ENCODE measurements around the gene KHSRP. TPM values are rescaled to one million over a fixed set of nuclear protein-coding genes. Genes with fewer than 3 reads are reported as not detected.

Gene KHSRP
- total and polyA plus RNA-seq, 2 of the 13 experiments (the other 11 are each of a cell fraction or from before 2014, with no cell fraction given), result 72.1 to 129 TPM

- TF ChIP-seq LRRFIP1 (CRISPR knock-in tag; conservative IDR thresholded peaks at IDR 0.05), result no peak
- TF ChIP-seq RARA (CRISPR knock-in tag; IDR thresholded peaks at IDR 0.05), result no peak
- no peak for TF ChIP-seq ZNF512 (CRISPR knock-in tag; IDR thresholded peaks at IDR 0.05)
- no peak for TF ChIP-seq ZNF451 (CRISPR knock-in tag; IDR thresholded peaks at IDR 0.05)
- no peak for TF ChIP-seq E2F1 (CRISPR knock-in tag; IDR thresholded peaks at IDR 0.05)
- no peak for TF ChIP-seq ZNF543 (CRISPR knock-in tag; IDR thresholded peaks at IDR 0.05)
- no peak for TF ChIP-seq ZNF549 (CRISPR knock-in tag; IDR thresholded peaks at IDR 0.05)
- no peak for TF ChIP-seq SUZ12 (IDR thresholded peaks at IDR 0.05; ENCODE audit: low read depth, low read length)
- TF ChIP-seq FOXO1 (CRISPR knock-in tag; IDR thresholded peaks at IDR 0.05), result no peak
- no peak for TF ChIP-seq ISX (CRISPR knock-in tag; conservative IDR thresholded peaks at IDR 0.05)
- TF ChIP-seq ZNF788 (CRISPR knock-in tag; IDR thresholded peaks at IDR 0.05; ENCODE audit: borderline replicate concordance), result peak; percentile 12; the same call in 1 of the 2 replicates
- TF ChIP-seq ELF1 (CRISPR knock-in tag; IDR thresholded peaks at IDR 0.05), result peak; percentile 93
- peak; percentile 14; the same call in 1 of the 2 replicates for TF ChIP-seq ZNF274 (CRISPR knock-in tag; IDR thresholded peaks at IDR 0.05)
- TF ChIP-seq CHD2 (IDR thresholded peaks at IDR 0.05; ENCODE audit: low read depth, low read length), result peak; percentile 56; the same call in 1 of the 2 replicates
- no peak for TF ChIP-seq ZMYM4 (CRISPR knock-in tag; IDR thresholded peaks at IDR 0.05)
- TF ChIP-seq STAT5B (CRISPR knock-in tag; IDR thresholded peaks at IDR 0.05), result no peak
- TF ChIP-seq ZNF513 (CRISPR knock-in tag; conservative IDR thresholded peaks at IDR 0.05), result no peak
- TF ChIP-seq ATRX (CRISPR knock-in tag; IDR thresholded peaks at IDR 0.05; ENCODE audit: borderline replicate concordance), result no peak
- peak; percentile 65; the same call in 1 of the 2 replicates for TF ChIP-seq FOXK1 (CRISPR knock-in tag; IDR thresholded peaks at IDR 0.05; ENCODE audit: borderline replicate concordance, low read depth)
- no peak; the same call in 1 of the 2 replicates for TF ChIP-seq NRL (CRISPR knock-in tag; IDR thresholded peaks at IDR 0.05; ENCODE audit: borderline replicate concordance)
- no peak for TF ChIP-seq TP53 (CRISPR knock-in tag; conservative IDR thresholded peaks at IDR 0.05)
- no peak for TF ChIP-seq SALL2 (CRISPR knock-in tag; IDR thresholded peaks at IDR 0.05)
- no peak for TF ChIP-seq ZNF660 (CRISPR knock-in tag; IDR thresholded peaks at IDR 0.05; ENCODE audit: borderline replicate concordance, low read depth)
- TF ChIP-seq ZNF570 (CRISPR knock-in tag; IDR thresholded peaks at IDR 0.05; ENCODE audit: borderline replicate concordance), result no peak
Observed at GRCh38 chr19:6393074-6393982, 31.3 kb downstream of the KHSRP start, which contains the start of gene GTF2F1 (continued).
